ENCODE data around the gene RTEL1. TPM values are rescaled to one million over a fixed set of nuclear protein-coding genes. Genes with fewer than 3 reads are reported as not detected.
A peak's percentile ranks its signal among the peaks of the same experiment; 100 is the strongest.

Gene RTEL1
- total RNA-seq, 5 donors from 2014 or later (not counting 1 experiment from before 2014, with no cell fraction given) = 30.7 to 41.6 (median 36.8) TPM

- H3K9me3 ChIP-seq = no peaks in the 10 kb centered on the region
- WGBS (ENCODE audit: insufficient coverage) = 96% methylated on average over 21 of the region's 37 CpGs
- H3K4me1 Mint-ChIP-seq = peaks cover 0 to 4% (median 3%) of the 10 kb centered on the region in 3 donors
- H3K4me3 ChIP-seq (ENCODE audit: control insufficient read depth in 1 of 2, extremely low read depth in 1 of 2, low read length in 1 of 2) = no peak overlapping the region
- peaks cover 8 to 36% of the 10 kb centered on the region in 2 experiments for H3K4me1 ChIP-seq (ENCODE audit: control insufficient read depth in 1 of 2, extremely low read depth in 1 of 2, insufficient read depth in 2 of 2, low read length in 2 of 2)
- POLR2A ChIA-PET = interaction anchor here in 1 of 2 donors (0.6 kb wide), 2 partner anchors 15 to 214 kb away, joined by 9 to 11 read pairs; no protein-coding TSS in a partner anchor
- no peak for DNase-seq
- H3K27me3 Mint-ChIP-seq = no peaks in the 10 kb centered on the region
- H3K36me3 ChIP-seq (ENCODE audit: control insufficient read depth in 2 of 2, extremely low read depth in 1 of 2, insufficient read depth in 1 of 2, low read length in 1 of 2) = peaks cover 10 to 37% of the 10 kb centered on the region in 2 donors
- no peak overlapping the region for H3K4me3 Mint-ChIP-seq
- no peak for ATAC-seq (replicated peaks in 1 of 4)
- no peak overlapping the region for H3K27ac ChIP-seq (ENCODE audit: low read length)
- H3K27ac Mint-ChIP-seq = no peak overlapping the region
- CTCF ChIA-PET = no interaction called here
- no peaks in the 10 kb centered on the region for H3K9me3 Mint-ChIP-seq
- H3K27me3 ChIP-seq (replicated peaks in 1 of 2; ENCODE audit: control insufficient read depth in 2 of 2, extremely low read depth in 1 of 2, insufficient read depth in 2 of 2, low read length in 1 of 2) = no peaks in the 10 kb centered on the region
- no peaks in the 10 kb centered on the region for H3K36me3 Mint-ChIP-seq
Measured at GRCh38 chr20:63742381-63743024, 84.4 kb downstream of the RTEL1 start.

DNA sequence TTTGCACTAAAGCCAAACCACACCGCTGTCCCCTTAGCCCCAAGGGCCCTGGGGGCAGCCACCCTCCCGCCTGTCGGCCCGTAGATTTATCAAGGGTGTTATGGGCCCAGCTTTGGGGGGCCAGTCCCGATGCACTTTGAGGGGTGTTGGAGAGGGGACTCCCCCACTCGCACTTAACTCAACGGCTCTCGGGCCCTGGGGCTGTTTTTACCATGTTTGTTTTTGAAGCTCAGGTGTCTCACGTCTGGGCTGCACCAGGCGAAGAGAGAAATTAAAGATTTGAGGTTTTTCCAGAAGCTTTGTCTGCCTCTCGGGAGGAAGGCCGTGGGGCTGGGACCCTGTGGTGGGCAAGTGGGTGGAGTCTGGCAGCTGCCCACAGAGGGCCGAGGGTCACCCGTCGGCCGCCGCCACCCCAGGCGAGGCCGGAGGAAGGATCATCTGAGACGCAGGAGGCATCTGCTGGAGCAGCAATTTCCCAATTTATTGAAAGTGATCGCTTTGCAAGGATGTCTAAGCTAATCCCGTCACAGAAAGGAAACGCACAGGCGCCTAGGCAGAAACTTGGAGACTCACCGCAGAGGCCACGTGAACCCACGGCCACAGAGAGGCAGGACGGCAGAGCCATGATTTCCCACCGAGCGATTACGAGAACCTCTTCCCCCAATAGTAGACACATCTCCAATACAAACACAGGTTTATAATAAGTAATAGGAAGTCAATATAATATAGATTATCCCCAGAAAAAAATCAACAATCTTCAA, 85.3 kb downstream of the RTEL1 start:
- Mint-ChIP-seq H3K27ac (peak overlapping the region in 1 of 2 donors; percentile 8), H3K4me3 (no peak overlapping the region), H3K9me3 (no peaks in the 10 kb centered on the region), H3K27me3 (no peaks in the 10 kb centered on the region), H3K4me1 (peaks cover 0 to 3% (median 3%) of the 10 kb centered on the region in 3 donors), H3K36me3 (no peaks in the 10 kb centered on the region)
- Histone ChIP-seq H3K9me3 (no peaks in the 10 kb centered on the region), H3K27me3 (replicated peaks in 1 of 2; ENCODE audit: control insufficient read depth in 2 of 2, extremely low read depth in 1 of 2, insufficient read depth in 2 of 2, low read length in 1 of 2) (no peaks in the 10 kb centered on the region), H3K4me1 (ENCODE audit: control insufficient read depth in 1 of 2, extremely low read depth in 1 of 2, insufficient read depth in 2 of 2, low read length in 2 of 2) (peaks cover 5 to 39% of the 10 kb centered on the region in 2 experiments), H3K27ac (ENCODE audit: low read length) (no peak overlapping the region), H3K36me3 (ENCODE audit: control insufficient read depth in 2 of 2, extremely low read depth in 1 of 2, insufficient read depth in 1 of 2, low read length in 1 of 2) (peaks cover 8 to 33% of the 10 kb centered on the region in 2 donors), H3K4me3 (ENCODE audit: control insufficient read depth in 1 of 2, extremely low read depth in 1 of 2, low read length in 1 of 2) (no peak overlapping the region)
- DNase-seq (no peak), ATAC-seq (replicated peaks in 1 of 4) (no peak)
- POLR2A ChIA-PET = interaction anchor here in 1 of 2 donors (0.6 kb wide), 1 partner anchor 215 kb away, joined by 9 read pairs; no protein-coding TSS in a partner anchor
- CTCF ChIA-PET = no interaction called here
- WGBS (ENCODE audit: insufficient coverage) = 94% methylated on average over 17 of the region's 31 CpGs

- H3K27ac ChIP-seq (ENCODE audit: low read length) = no peak overlapping the region
- H3K4me3 Mint-ChIP-seq = no peak overlapping the region
- 64% methylated on average over 3 of the region's 4 CpGs for WGBS (ENCODE audit: insufficient coverage)
- H3K4me1 ChIP-seq (ENCODE audit: control insufficient read depth in 1 of 2, extremely low read depth in 1 of 2, insufficient read depth in 2 of 2, low read length in 2 of 2) = peaks cover 0 to 36% of the 10 kb centered on the region in 2 experiments
- no peak overlapping the region for H3K4me3 ChIP-seq (ENCODE audit: control insufficient read depth in 1 of 2, extremely low read depth in 1 of 2, low read length in 1 of 2)
- no peaks in the 10 kb centered on the region for H3K9me3 ChIP-seq
- POLR2A ChIA-PET = interaction anchor here in 1 of 2 donors (0.8 kb wide), 1 partner anchor 12 kb away, joined by 3 read pairs; no protein-coding TSS in a partner anchor
- H3K27ac Mint-ChIP-seq = peak overlapping the region in 1 of 2 donors; percentile 8
- H3K36me3 Mint-ChIP-seq = no peaks in the 10 kb centered on the region
- H3K27me3 ChIP-seq (replicated peaks in 1 of 2; ENCODE audit: control insufficient read depth in 2 of 2, extremely low read depth in 1 of 2, insufficient read depth in 2 of 2, low read length in 1 of 2) = no peaks in the 10 kb centered on the region
- ATAC-seq (replicated peaks in 1 of 4) (no peak), DNase-seq (no peak)
- peaks cover 3 to 26% of the 10 kb centered on the region in 2 donors for H3K36me3 ChIP-seq (ENCODE audit: control insufficient read depth in 2 of 2, extremely low read depth in 1 of 2, insufficient read depth in 1 of 2, low read length in 1 of 2)
- no peaks in the 10 kb centered on the region for H3K9me3 Mint-ChIP-seq
- no peaks in the 10 kb centered on the region for H3K27me3 Mint-ChIP-seq
- CTCF ChIA-PET = no interaction called here
- peaks cover 5 to 7% (median 6%) of the 10 kb centered on the region in 3 donors for H3K4me1 Mint-ChIP-seq
Measured at GRCh38 chr20:63744158-63744557, 86.0 kb downstream of the RTEL1 start.

DNA sequence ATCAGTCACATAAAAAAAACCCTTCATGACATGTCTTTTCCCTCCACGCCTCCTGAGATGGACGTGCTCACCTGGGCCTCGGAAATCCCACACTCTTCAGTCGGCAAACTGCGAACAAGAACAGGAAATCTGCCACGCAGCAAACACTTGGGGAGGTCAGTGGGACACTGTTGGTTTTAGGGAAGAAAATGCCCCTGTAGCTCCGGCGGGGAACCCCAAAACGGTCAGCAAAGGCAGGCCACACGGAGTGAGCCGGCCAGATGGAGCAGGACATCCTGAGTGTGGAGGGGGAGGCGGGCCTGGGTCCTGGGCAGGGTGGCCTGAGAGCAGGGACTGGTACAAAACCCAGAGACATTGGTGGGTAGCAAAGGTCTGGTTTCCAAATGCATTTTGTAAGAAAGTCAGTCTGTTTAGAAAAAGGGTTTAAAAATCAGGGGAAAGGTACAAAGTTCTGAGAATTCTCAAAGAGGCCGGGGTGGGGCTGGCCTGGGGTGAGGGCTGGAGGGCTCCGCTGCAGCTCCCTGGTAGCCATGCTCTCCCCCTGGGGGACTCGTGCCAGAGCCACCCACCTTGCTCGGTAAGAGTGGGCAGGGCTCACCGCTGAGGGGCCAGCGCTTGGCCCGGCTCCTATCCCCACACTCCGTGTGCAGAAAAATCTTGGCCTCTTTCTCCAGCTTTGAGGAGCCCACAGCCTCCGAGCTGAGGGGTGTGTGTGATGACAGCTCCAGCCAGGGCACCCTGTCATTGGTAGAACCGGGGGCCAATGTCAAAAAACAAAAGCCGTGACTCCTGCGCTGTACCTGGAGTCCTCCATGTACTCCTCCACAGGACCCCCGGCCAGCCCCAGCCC, 86.7 kb downstream of the RTEL1 start:
- ATAC-seq (replicated peaks in 1 of 4) (no peak), DNase-seq (no peak)
- H3K4me1 Mint-ChIP-seq = peaks cover 10 to 11% (median 11%) of the 10 kb centered on the region in 3 donors
- WGBS (ENCODE audit: insufficient coverage) = 88% methylated on average over 16 of the region's 25 CpGs
- no peak overlapping the region for H3K27ac Mint-ChIP-seq
- H3K9me3 Mint-ChIP-seq = no peaks in the 10 kb centered on the region
- no peaks in the 10 kb centered on the region for H3K27me3 Mint-ChIP-seq
- H3K4me3 Mint-ChIP-seq = no peak overlapping the region
- H3K27me3 ChIP-seq (replicated peaks in 1 of 2; ENCODE audit: control insufficient read depth in 2 of 2, extremely low read depth in 1 of 2, insufficient read depth in 2 of 2, low read length in 1 of 2) = no peaks in the 10 kb centered on the region
- H3K36me3 Mint-ChIP-seq = no peaks in the 10 kb centered on the region
- ChIA-PET CTCF (no interaction called here), POLR2A (interaction anchor here in 1 of 2 donors (0.8 kb wide), 1 partner anchor 12 kb away, joined by 3 read pairs; no protein-coding TSS in a partner anchor)
- H3K36me3 ChIP-seq (ENCODE audit: control insufficient read depth in 2 of 2, extremely low read depth in 1 of 2, insufficient read depth in 1 of 2, low read length in 1 of 2) = peaks cover 3 to 26% of the 10 kb centered on the region in 2 donors
- H3K9me3 ChIP-seq = no peaks in the 10 kb centered on the region
- peaks cover 2 to 39% of the 10 kb centered on the region in 2 experiments for H3K4me1 ChIP-seq (ENCODE audit: control insufficient read depth in 1 of 2, extremely low read depth in 1 of 2, insufficient read depth in 2 of 2, low read length in 2 of 2)
- H3K4me3 ChIP-seq (ENCODE audit: control insufficient read depth in 1 of 2, extremely low read depth in 1 of 2, low read length in 1 of 2) = no peak overlapping the region
- no peak overlapping the region for H3K27ac ChIP-seq (ENCODE audit: low read length)

DNA sequence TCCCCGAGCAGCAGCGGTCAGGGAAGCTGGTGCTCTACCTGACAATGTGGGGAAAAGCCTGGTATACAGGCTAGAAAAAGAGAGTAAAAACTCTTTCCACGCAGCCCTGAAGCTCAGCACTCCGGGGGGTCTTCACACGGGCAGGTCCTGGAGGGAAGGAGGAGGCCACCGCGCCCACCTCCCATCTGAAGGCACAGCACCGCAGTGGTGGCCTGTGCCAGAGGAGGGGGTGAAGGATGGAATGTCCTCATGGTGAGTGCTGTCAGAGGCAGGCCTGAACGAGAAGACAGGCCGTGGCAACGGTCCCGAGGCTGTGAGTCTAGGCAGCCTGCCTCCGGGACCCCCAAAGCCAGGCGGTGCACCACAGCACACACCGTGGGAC, 87.3 kb downstream of the RTEL1 start:
- no peak overlapping the region for H3K27ac ChIP-seq (ENCODE audit: low read length)
- Mint-ChIP-seq H3K4me1 (peaks cover 11 to 15% (median 14%) of the 10 kb centered on the region in 3 donors), H3K36me3 (no peaks in the 10 kb centered on the region), H3K27ac (no peak overlapping the region), H3K9me3 (no peaks in the 10 kb centered on the region), H3K27me3 (no peaks in the 10 kb centered on the region), H3K4me3 (no peak overlapping the region)
- ChIA-PET CTCF (no interaction called here), POLR2A (no interaction called here)
- WGBS (ENCODE audit: insufficient coverage) = 91% methylated on average over 13 of the region's 15 CpGs
- H3K4me1 ChIP-seq (ENCODE audit: control insufficient read depth in 1 of 2, extremely low read depth in 1 of 2, insufficient read depth in 2 of 2, low read length in 2 of 2) = peaks cover 9 to 45% of the 10 kb centered on the region in 2 experiments
- no peaks in the 10 kb centered on the region for H3K27me3 ChIP-seq (replicated peaks in 1 of 2; ENCODE audit: control insufficient read depth in 2 of 2, extremely low read depth in 1 of 2, insufficient read depth in 2 of 2, low read length in 1 of 2)
- H3K36me3 ChIP-seq (ENCODE audit: control insufficient read depth in 2 of 2, extremely low read depth in 1 of 2, insufficient read depth in 1 of 2, low read length in 1 of 2) = peaks cover 3 to 26% of the 10 kb centered on the region in 2 donors
- no peak for DNase-seq
- H3K9me3 ChIP-seq = no peaks in the 10 kb centered on the region
- H3K4me3 ChIP-seq (ENCODE audit: control insufficient read depth in 1 of 2, extremely low read depth in 1 of 2, low read length in 1 of 2) = no peak overlapping the region
- ATAC-seq (replicated peaks in 1 of 4) = no peak

Measured in T-cell (primary cell).